Upper lobe of left lung (tissue), 4 donors: ENCODE measurements around the gene PIWIL4.

Source experiments
- CTCF ChIP-seq, 6 experiments: fragments of 450-650 bp in 4 of 6; fragments of 200-600 bp in 2 of 6; sonication (generic) in 2 of 6; IDR thresholded peaks; one replicate each; pipeline ENCODE4 v1.5.1; 2016 to 2019; ENCODE audit warnings: antibody characterized with exemption in 6 of 6
- EP300 ChIP-seq, 4 donors: sonication (generic); formaldehyde crosslinking; IDR thresholded peaks; one replicate each; pipeline ENCODE4 v1.5.1; 2017; ENCODE audit warnings: antibody characterized with exemption in 4 of 4, control low read depth in 2 of 4
- POLR2A ChIP-seq, 4 donors: fragments of 450-650 bp; IDR thresholded peaks; one replicate each; pipeline ENCODE4 v1.5.1; 2016 to 2017; ENCODE audit warnings: antibody characterized with exemption in 4 of 4, mild to moderate bottlenecking in 2 of 4
- POLR2AphosphoS5 ChIP-seq, 2 donors: sonication (generic); formaldehyde crosslinking; IDR thresholded peaks; one replicate each; pipeline ENCODE4 v1.5.1; 2017; ENCODE audit warnings: antibody characterized with exemption in 2 of 2

GRCh38 chr11:94559361-94559760, 7.8 kb upstream of the PIWIL4 start:
- TF ChIP-seq POLR2A (IDR thresholded peaks at IDR 0.05) (no peak), CTCF (IDR thresholded peaks at IDR 0.05) (no peak), POLR2AphosphoS5 (IDR thresholded peaks at IDR 0.05) (no peak), EP300 (IDR thresholded peaks at IDR 0.05) (no peak)
